Stimulated activated CD4-positive, alpha-beta T cell treated with anti-CD3 and anti-CD28 coated beads, Interleukin-4, amount 100 ng/mL, for 4 hours (primary cell): ENCODE measurements around the gene PPP1R2.
"Not testable (repeated sequence)": the region's sequence is repeated elsewhere in the genome, so short reads cannot be mapped to it uniquely, and the experiment has no call there.

Experiments used
- DNase-seq, 2 experiments: peaks; one replicate each; pipeline ENCODE4 v3.0.0-alpha.2; 2020

PPP1R2 gene

GRCh38 chr3:195532834-195533233, 10.3 kb downstream of the PPP1R2 start:
- DNase-seq, result no peak

- no peak for DNase-seq
Measured at GRCh38 chr3:195532345-195532744, 10.8 kb downstream of the PPP1R2 start.

GRCh38 chr3:195531683-195532082, 11.4 kb downstream of the PPP1R2 start:
- DNase-seq, result no peak

GRCh38 chr3:195526492-195526891, 16.6 kb downstream of the PPP1R2 start:
- no peak for DNase-seq

- no peak for DNase-seq
Measured at GRCh38 chr3:195524171-195524896, 18.8 kb downstream of the PPP1R2 start.

- no peak for DNase-seq
Measured at GRCh38 chr3:195522254-195523023, 20.7 kb downstream of the PPP1R2 start.

GRCh38 chr3:195517030-195517429, 26.1 kb downstream of the PPP1R2 start:
- DNase-seq, result no peak

GRCh38 chr3:195514610-195515235, 28.4 kb downstream of the PPP1R2 start:
- DNase-seq, result not testable (repeated sequence)

- DNase-seq, result no peak
Measured at GRCh38 chr3:195512798-195513345, 30.3 kb downstream of the PPP1R2 start.

- no peak for DNase-seq
Measured at GRCh38 chr3:195511136-195511535, 32.0 kb downstream of the PPP1R2 start.

GRCh38 chr3:195508185-195508584, 34.9 kb downstream of the PPP1R2 start:
- DNase-seq, result no peak

- DNase-seq, result no peak
Measured at GRCh38 chr3:195475614-195476013, 67.5 kb downstream of the PPP1R2 start.

GRCh38 chr3:195475116-195475515, 68.0 kb downstream of the PPP1R2 start:
- DNase-seq, result not testable (repeated sequence)

GRCh38 chr3:195468841-195469240, 74.3 kb downstream of the PPP1R2 start:
- DNase-seq, result no peak

GRCh38 chr3:195468391-195468776, 74.7 kb downstream of the PPP1R2 start:
- no peak for DNase-seq

- no peak for DNase-seq
Measured at GRCh38 chr3:195467641-195468390, 75.3 kb downstream of the PPP1R2 start.

- DNase-seq, result no peak
Measured at GRCh38 chr3:195466251-195466650, 76.9 kb downstream of the PPP1R2 start.
